NCI-H524 (cell line): ENCODE measurements around the gene HYKK.
"Not testable (repeated sequence)": the region's sequence is repeated elsewhere in the genome, so short reads cannot be mapped to it uniquely, and the experiment has no call there.

Experiments
- DNase-seq, 2 experiments: peaks; one replicate each; lab custom pipeline; 2025; lab: John Stamatoyannopoulos, UW

HYKK gene, protein sequence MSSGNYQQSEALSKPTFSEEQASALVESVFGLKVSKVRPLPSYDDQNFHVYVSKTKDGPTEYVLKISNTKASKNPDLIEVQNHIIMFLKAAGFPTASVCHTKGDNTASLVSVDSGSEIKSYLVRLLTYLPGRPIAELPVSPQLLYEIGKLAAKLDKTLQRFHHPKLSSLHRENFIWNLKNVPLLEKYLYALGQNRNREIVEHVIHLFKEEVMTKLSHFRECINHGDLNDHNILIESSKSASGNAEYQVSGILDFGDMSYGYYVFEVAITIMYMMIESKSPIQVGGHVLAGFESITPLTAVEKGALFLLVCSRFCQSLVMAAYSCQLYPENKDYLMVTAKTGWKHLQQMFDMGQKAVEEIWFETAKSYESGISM

DNA sequence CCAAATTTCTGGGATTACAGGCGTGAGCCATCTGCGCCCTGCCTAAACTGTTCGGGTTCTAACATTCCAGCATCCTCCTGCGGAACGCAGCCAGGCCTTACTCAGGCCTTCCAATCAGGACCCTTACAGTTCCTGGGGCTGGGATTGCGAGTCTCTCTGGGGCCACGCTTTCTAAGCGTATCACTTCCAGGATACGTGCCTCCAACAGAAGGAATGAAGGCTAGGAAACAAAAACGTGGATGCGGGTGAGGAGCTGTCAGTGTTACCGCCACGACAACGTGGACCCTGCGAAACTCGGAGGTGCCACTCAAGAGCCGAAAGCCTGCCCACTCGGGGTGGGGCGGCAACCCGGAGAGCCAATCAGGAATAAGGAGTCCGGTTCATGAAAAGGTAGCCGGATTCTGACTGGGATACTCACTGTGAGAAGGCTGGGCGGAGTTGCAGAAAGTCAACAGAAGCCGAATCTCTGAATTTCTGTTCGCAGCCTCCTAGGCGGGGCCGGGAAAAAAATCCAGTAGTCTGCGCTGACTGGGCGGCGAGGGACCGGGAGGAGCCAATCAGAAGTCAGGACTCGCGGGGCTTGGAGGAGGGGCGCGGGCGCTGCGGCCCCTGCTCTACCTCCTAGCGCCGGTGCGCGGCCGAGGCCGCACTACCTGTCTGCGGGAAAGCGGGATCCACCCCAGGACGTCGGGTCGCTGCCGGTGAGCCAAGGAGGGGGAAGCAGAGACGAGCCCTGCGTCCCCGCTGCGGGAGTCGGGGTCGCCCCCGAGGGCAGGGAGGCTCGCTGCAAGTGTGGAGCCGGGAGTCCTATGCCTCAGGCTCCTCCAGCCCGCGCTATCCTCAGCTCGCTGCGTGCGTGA, at the start of gene HYKK:
Gene HYKK (plus strand): TSS at position 607 of the 860 bp plus-strand sequence. CDS start 5,512 bp downstream, outside the sequence.
- DNase-seq = peak; percentile 99

DNA sequence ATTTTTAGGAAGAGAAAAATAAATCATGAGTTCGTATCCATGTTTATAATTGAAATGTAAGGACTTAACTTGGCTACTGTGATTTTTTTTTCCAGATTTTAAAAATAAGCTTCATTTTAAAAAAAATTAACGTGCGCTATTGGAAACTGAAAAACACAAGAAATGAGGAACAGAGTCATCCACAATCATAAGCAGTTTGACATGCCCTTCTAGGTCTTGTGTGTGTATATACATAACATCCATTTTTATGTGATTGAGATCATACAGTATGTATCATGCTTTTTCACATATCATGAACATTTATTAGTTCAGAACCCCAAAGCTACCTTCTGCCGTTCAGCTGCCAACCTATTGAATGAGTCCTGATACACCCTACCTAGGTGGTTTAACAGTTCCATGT, 46.6 kb upstream of the HYKK start:
- no peak for DNase-seq

DNA sequence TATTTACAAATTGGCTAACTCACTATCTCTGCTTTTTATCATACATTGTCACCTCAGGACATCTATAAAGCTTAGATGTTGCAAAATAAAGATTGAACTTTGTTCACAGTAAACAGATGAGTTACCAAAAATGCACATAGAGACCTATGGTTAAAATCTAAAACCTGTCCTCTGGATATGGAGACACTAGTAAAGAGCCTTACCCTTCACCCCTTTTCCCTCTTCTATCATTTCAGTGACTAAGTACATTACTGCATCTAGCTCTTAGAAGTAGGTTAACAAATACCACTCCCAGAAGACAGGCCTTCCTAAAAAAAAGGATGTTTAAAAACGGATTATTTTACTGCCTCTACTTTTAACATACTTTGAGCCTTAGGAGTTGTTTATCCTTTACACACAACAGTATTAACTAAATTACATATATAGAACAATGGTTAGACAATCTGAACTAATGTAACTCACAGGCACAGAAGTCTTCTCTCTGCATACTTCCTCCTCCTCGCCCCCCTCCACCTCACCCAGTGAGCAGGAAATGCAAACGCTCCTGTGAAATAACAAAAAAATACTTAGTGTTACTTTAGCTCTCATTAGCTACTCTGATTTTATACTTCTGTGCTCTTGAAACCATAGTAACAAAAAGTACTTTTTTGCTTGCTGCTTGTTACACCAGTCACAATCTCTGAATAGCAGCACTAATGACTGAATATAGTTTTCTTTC, 46.0 kb upstream of the HYKK start:
- no peak for DNase-seq

DNA sequence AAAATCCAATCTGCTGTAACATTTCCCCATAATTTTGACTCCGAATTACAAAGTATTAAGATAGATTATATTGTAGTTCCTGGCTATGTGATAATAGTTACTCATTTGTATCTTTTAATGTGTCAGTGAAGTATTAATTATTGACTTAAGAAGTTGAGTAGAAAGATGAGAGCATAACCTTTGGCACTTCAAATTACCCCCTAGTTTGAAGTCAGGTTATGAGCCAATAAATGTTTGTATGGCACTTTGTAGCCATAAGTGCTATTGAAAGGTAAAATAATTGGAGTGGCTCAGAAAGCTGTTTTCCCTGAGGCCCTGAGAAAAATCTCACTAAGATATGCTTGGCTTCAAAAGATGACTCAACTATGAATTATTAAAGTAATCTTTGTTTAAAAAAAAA, 38.3 kb upstream of the HYKK start:
- no peak for DNase-seq

DNA sequence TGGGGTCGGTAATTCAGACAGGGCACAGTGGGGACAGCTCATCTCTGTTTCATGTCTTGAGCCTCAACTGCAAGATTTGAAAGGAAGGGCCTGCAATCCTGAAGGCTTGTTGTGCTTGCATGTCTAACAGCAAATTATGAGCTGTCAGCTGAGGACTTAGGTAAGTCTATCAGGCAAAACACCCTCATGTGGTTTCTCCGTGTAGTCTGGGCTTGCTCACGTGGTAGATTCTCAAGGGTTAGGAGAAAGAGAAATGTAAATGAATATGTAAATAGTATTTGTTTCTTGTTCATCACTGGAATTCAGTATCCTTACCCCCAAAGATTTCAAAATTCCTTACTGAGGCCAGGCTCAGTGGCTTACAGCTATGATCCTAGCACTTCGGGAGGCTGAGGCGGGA, 30.1 kb upstream of the HYKK start:
- no peak for DNase-seq

DNA sequence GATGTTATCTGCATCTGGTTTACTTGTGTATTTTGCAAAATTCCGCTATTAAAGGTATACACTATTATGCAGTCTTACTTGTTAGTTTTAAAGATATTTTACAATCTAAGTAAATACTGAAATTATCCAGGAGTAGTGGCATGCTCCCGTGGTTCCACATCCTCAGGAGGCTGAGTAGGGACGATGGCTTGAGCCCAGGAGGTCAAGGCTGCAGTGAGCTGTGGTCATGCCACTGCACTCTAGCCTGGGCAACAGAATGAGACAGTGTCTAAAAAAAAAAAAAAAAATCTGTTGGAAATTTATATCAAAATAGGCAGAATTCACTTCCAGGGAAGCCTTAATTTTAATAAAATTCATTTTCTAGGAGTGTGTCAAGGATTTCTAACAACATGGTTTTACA, 27.7 kb upstream of the HYKK start:
- DNase-seq = no peak

DNA sequence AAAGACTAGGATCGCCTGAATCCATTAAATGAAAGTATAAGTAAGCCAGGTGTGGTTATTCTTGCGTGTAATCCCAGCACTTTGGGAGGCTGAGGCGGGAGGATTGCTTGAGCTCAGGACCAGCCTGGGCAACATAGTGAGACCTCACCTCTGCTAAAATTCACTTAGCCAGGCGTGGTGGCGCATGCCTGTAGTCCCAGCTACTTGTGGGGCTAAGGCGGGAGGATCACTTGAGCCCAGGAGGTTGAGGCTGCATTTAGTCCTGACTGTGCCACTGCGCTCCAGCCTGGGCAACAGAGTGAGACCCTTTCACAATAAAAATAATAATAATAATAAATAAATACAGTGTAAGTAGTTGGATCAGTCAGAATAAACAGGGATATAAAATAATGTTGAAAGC, 25.5 kb upstream of the HYKK start:
- no peak for DNase-seq

DNA sequence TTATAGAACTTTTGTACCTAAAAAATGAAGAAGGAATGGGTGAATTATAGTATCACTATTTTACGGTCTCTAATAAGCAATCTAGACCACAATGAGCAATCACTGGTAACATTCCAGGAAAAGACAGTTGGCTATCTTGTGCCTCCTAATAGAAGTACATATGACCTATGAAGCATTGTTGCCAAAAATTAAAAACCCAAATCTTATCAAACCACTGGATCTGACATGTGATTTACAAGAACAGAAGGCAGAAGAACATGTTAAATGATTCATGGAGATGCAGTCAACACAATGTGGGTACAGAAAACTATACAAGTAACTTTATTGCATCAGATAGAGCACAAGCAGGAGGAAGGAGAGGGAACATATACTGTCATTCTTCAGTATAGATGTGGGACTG, 14.5 kb upstream of the HYKK start:
- no peak for DNase-seq

DNA sequence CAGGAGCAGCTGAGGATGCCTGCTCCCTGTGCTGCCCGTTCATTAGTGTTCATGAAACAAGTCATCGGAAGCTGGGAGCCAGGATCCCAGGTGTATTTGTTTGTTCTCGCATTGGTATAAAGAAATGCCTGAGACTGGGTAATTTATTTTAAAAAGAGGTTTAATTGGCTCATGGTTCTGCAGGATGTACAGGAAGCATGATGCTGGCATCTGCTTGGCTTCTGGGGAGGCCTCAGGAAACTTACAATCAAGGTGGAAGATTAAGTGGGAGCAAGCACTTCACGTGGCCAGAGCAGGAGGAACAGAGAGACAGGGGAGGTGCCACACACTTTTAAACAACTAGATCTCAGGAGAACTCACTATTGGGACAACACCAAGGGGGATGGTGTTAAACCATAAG, 5.5 kb upstream of the HYKK start:
- DNase-seq = no peak

DNA sequence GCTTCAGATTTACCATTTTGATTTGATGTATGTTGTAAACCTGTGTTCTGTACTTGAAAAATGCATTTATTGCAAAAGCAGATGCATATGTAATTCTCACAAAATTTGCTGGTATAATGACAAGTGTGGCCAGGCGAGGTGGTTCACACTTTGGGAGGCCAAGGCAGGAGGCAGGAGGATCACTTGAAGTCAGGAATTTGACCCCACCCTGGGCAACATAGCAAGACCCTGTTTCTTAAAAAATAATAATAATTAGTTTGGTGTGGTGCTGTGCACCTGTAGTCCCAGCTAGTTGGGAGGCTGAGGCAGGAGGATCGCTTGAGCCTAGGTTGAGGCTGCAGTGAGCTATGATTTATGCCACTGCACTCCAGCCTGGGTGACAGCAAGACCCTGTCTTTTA, 4.7 kb upstream of the HYKK start:
- no peak for DNase-seq

DNA sequence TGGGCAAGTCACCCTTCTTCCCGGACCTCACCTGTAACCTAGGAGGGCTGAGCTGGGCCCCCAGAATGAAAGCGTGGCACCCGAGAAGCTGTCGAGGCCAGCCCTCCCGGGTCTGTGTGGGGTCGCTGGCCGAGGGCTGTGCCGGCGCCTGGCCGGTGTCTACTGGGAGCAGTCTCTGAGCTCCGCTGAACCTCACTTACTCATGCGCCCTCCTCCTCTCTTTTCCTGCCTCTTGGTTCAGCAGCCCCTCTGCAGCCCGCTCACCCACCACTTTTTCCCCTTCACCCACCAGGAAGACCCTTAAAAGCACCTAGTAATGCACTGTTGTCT, 419 bp downstream of the HYKK start:
- peak in 1 of 2 experiments; percentile 41 for DNase-seq

DNA sequence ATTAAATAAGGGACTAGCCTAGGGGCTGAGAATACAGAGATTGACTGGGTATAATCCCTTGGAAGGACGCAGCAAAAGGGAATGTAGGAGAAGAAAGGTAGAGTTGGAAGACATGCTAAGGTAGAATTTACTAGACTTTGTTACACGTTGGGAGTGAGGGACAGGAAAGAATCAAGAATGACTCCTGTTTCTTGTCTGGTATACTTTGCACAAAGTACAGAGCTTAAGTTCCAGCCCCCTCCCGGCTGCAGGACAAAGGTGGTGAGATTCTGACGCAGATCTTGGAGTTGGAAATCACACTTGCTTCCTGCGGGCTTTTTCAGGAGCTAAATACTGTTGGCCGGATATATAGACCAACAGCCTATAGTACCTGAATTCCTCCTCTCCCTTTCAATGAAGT, 895 bp downstream of the HYKK start:
- DNase-seq = no peak

DNA sequence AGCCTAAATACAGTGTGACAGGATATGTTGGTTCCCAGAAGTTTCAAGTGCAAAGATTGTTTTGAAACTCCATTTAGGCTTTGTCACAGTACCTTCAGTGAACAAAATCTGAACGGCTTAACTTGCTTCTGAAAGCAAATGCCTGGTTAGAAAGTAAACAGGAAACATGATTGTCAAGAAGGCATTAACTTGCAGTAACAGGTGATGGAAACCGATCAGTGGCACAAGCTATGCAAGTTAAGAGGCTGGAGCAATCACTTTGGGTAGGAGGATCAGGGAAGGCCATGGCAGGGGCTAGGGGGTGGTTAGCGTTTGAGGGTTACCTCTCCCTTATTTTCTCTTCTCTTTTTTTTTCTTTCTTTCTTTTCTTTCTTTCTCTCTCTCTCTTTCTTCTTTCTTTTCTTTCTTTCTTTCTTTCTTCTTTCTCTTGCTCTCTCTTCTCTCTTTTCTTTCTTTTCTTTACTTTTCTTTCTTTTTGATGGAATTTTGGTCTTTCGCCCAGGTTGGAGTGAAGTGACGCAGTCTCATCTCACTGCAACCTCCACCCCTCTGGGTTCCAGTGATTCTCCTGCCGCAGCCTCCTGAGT, 2.4 kb downstream of the HYKK start:
- no peak for DNase-seq

DNA sequence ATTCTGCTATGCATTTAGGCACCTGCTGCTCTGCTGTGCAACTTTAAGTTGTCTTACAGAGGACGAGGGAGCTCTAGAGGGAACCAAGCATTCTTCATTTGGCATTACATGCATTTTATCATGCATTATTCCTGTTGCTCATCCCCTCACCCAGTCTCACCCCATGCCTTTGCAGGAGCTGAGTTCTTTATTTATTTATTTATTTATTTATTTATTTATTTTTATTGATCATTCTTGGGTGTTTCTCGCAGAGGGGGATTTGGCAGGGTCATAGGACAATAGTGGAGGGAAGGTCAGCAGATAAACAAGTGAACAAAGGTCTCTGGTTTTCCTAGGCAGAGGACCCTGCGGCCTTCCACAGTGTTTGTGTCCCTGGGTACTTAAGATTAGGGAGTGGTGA, 12.7 kb downstream of the HYKK start:
- not testable (repeated sequence) for DNase-seq

DNA sequence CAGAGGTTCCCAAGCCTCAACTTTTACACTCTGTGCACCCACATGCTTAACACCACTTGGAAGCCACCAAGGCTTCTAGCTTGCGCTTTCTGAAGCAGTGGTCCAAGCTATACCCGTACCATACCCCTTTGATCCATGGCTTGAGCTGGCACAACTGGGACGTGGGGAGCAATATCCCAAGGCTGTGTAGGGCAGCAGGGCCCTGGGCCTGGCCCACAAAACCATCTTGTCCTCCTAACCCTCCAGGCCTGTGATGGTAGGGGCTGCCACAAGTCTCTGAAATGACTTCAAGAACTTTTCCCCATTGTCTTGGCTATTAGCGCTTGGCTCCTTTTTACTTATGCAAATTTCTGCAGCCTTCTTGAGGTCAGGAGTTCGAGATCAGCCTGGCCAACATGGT, 16.9 kb downstream of the HYKK start:
- DNase-seq = no peak

DNA sequence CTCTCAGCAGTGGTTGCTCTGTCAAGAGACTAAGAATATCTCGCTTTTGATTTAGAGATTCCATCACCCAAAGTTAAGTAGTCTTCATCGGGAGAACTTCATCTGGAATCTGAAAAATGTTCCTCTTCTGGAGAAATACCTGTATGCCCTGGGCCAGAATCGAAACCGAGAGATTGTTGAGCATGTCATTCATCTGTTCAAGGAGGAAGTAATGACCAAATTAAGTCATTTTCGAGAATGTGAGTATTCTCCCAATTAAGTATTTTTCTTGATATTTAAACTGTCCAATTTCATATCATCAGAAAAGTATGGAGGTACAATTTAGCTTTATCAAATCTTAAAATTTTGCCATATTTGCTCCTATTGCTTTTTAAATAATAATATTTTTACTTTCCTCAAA, 19.9 kb downstream of the HYKK start:
- no peak for DNase-seq

DNA sequence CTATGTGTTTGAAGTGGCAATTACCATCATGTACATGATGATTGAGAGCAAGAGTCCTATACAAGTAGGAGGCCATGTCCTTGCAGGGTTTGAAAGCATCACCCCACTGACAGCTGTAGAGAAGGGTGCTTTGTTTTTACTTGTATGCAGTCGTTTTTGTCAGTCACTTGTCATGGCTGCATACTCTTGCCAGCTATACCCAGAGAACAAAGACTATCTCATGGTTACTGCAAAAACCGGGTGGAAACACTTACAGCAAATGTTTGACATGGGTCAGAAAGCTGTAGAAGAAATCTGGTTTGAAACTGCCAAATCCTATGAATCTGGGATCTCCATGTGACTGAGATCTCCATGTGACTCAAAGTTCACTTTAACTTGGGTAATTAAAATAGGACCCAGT, 26.0 kb downstream of the HYKK start:
- DNase-seq = no peak

DNA sequence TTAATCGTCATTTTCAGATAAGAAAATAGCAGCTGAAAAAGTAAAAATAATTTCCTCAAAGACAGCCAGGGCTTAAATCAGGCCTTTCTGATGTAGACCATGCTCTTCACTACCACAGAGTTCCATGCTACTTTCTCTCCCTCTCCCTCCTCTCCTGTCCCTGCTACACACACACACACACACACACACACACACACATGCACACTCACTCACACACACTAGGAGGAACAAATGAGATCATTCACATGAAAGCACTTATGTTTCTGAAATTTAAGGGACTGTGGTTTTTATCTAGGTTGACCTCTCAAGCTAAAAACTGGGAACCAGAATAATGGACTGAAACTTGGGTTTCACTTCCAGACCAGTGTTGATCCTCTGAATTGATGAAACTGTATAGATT, 28.8 kb downstream of the HYKK start:
- no peak for DNase-seq

DNA sequence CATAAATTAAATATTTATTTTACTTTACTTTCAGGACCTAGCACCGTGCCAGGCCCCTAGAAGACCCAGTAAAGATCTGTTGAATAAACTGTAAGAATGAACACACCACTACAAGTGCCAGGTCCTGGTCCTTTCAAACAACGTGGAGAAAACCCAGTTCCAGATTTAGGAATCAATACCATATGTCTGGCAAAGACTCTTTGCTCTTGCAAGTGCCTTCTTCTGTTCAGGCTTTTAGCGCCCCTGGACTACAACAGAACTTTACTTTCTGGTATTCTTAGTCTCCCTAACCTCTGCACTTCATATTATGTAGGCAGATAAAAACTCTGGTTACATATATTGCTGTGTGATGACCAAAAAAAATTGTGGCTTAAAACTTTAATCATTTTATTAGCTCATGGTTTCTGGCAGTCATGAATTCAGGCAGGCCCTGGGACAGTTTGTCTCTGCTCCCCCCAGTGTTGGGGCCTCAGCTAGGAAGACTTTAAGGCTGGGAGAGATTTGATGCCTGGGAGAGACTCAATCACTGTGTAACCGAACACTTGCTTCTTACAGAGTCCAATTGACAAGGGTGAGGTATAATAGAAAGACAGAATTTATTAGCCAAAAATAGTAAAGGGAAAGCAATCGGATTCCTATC, 30.0 kb downstream of the HYKK start:
- no peak for DNase-seq

DNA sequence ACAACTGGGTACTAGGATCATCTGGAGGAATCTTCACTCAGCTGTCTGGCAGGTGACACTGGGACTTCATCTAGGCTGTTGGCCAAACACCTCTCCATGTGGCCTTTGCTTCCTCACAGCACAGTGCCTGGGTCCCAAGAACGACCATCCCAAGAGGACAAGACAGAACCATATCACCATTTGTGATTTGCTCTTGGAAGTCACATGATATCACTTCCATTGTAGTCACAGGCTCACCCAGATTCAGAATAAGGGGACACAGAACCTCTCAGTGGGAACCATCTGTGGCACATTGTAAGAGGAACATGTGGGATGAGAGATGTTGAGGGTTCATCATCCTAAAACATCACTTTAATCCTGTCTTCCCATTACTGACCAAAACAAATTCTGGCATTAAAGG, 31.0 kb downstream of the HYKK start:
- no peak for DNase-seq

DNA sequence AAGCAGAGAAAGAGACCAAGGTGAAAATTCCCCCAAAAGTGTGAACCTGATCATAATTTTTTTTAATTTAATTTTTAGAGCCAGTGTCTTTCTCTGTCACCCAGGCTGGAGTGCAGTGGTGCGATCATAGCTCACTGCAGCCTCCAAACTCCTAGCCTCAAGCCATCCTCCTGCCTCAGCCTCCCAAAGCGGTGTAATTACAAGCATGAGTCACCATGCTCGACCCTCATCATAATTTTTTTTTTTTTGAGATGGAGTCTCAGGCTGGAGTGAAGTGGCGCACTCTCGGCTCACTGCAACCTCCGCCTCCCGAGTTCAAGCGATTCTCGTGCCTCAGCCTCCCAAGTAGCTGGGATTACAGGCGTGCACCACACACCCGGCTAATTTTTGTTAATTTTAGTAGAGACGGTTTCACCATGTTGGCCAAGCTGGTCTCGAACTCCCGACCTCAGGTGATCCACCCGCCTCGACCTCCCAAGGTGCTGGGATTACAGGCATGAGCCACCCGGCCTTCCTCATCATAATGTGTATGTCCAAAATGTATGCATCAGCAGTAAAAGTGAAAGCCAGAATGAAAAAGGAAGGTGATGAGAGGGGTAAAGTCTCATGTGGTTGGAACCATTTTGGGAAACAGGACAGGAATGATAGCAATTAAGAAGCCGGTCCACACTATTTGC, 32.2 kb downstream of the HYKK start:
- not testable (repeated sequence) for DNase-seq
